HFF-Myc (cell line): ENCODE data around the gene ANO8.

Experiments
- DNase-seq: peaks from one replicate; pipeline ENCODE4 v3.0.0-alpha.2; 2011; ENCODE audit warnings: low read depth; ENCODE audit errors: extremely low read depth
- H3K4me3 ChIP-seq: replicated peaks from 2 replicates; pipeline ENCODE4 v1.5.1; 2011; ENCODE audit warnings: low read depth, mild to moderate bottlenecking, control low read depth, low read length
- TF ChIP-seq, protein P1 (sequence below): IDR thresholded peaks from 2 replicates; pipeline ENCODE4 v1.5.1; 2012; ENCODE audit warnings: mild to moderate bottlenecking, low read depth, low read length, control low read depth; ENCODE audit errors: missing control alignments

Gene ANO8

GRCh38 chr19:17332677-17333581, 1.7 kb downstream of the ANO8 start:
- H3K4me3 ChIP-seq = no peak overlapping the region
- DNase-seq = peak; percentile 20
- TF ChIP-seq, protein P1, sequence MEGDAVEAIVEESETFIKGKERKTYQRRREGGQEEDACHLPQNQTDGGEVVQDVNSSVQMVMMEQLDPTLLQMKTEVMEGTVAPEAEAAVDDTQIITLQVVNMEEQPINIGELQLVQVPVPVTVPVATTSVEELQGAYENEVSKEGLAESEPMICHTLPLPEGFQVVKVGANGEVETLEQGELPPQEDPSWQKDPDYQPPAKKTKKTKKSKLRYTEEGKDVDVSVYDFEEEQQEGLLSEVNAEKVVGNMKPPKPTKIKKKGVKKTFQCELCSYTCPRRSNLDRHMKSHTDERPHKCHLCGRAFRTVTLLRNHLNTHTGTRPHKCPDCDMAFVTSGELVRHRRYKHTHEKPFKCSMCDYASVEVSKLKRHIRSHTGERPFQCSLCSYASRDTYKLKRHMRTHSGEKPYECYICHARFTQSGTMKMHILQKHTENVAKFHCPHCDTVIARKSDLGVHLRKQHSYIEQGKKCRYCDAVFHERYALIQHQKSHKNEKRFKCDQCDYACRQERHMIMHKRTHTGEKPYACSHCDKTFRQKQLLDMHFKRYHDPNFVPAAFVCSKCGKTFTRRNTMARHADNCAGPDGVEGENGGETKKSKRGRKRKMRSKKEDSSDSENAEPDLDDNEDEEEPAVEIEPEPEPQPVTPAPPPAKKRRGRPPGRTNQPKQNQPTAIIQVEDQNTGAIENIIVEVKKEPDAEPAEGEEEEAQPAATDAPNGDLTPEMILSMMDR = no peak

- H3K4me3 ChIP-seq = no peak overlapping the region
- TF ChIP-seq, protein P1 = no peak
- DNase-seq = no peak
These were observed 2.3 kb downstream of the ANO8 start for GRCh38 chr19:17332360-17332676.

DNA sequence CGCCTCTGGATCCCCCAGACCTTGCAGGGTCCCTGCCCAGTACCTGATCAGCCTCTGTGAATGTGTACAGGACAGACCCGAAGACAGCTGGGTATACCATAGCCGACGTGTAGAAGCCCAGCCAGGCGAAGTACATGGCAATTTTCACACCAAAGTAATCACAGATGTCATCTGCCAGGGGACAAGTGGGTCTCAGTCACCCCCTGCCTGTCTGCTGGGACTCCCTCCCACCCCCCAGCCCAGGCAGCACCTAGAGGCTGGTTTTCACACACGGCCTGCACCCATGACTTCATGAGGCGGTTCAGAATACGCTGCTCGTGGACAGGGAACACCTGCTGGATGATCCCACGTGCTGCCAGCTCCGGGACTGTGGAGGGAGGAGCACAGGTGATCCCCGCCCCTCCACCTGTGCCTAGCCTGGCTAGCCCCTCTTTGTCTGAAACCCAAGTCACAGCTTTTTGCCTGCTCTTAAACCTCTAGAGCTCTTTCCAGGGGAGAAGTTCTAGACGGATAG, 3.6 kb downstream of the ANO8 start:
- H3K4me3 ChIP-seq = no peak overlapping the region
- DNase-seq = no peak
- TF ChIP-seq, protein P1 = no peak

- DNase-seq = no peak
- TF ChIP-seq, protein P1 = no peak
- H3K4me3 ChIP-seq = no peak overlapping the region
These were observed 4.2 kb downstream of the ANO8 start for GRCh38 chr19:17330262-17331044.

GRCh38 chr19:17329366-17330261, 5.0 kb downstream of the ANO8 start:
- no peak overlapping the region for H3K4me3 ChIP-seq
- DNase-seq = no peak
- TF ChIP-seq, protein P1 = no peak

- no peak for DNase-seq
- no peak overlapping the region for H3K4me3 ChIP-seq
These were observed 5.9 kb downstream of the ANO8 start for GRCh38 chr19:17328517-17329365.

More at GRCh38 chr19:17328517-17329365, 5.9 kb downstream of the ANO8 start:
- TF ChIP-seq, protein P1 = no peak
